ENCODE data around the gene ALX3. TPM values are rescaled to one million over a fixed set of nuclear protein-coding genes. Genes with fewer than 3 reads are reported as not detected.

ALX3 gene
- total and polyA plus RNA-seq, 10 of the 15 experiments (the other 5 are each of a cell fraction or from before 2014, with no cell fraction given): not detected

DNA sequence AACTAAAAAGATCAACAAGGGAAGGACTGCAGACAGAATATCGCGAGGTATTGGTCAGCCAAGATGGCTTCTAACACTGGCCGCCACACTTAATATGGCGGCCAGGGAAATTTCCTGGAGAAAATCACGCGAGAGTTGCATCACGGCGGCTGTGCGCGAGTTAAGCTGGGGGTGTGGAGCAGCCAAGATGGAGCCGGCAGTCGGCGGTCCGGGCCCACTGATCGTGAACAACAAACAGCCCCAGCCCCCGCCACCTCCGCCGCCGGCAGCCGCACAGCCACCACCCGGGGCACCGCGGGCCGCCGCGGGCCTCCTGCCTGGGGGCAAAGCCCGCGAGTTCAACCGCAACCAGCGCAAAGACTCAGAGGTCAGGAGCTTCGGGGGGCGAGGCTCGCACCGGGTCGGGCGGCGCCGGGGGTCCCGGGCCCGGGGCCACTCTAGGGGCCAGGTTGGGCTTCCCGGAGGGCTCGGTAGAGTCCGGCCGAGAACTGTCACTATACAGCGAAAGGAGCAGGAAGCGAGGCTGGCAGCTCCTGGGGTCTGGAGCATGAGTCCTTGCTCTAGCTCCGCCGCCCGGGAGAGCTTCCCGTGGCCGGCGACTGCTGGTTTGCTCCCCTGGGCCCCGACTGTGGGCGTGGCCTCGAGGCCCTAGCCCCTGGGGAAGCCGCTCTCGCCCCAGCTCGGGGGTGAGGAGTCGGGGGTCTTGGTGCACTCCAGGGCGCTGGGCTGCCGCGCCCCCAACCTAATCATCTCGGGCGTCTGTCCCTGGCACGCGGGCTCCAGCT, 35.8 kb downstream of the ALX3 start, which contains the start of gene STRIP1 (continued):
- TF ChIP-seq, protein P1, sequence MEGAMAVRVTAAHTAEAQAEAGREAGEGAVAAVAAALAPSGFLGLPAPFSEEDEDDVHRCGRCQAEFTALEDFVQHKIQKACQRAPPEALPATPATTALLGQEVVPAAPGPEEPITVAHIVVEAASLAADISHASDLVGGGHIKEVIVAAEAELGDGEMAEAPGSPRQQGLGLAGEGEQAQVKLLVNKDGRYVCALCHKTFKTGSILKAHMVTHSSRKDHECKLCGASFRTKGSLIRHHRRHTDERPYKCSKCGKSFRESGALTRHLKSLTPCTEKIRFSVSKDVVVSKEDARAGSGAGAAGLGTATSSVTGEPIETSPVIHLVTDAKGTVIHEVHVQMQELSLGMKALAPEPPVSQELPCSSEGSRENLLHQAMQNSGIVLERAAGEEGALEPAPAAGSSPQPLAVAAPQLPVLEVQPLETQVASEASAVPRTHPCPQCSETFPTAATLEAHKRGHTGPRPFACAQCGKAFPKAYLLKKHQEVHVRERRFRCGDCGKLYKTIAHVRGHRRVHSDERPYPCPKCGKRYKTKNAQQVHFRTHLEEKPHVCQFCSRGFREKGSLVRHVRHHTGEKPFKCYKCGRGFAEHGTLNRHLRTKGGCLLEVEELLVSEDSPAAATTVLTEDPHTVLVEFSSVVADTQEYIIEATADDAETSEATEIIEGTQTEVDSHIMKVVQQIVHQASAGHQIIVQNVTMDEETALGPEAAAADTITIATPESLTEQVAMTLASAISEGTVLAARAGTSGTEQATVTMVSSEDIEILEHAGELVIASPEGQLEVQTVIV (IDR thresholded peaks at IDR 0.05; ENCODE audit: borderline replicate concordance, partially characterized antibody): peak; percentile 12
- TF ChIP-seq EED (IDR thresholded peaks at IDR 0.05; ENCODE audit: low read depth) (no peak), BMI1 (IDR thresholded peaks at IDR 0.05; ENCODE audit: borderline replicate concordance) (no peak), NRF1 (conservative IDR thresholded peaks at IDR 0.05; ENCODE audit: low read depth, low read length) (no peak), JUND (IDR thresholded peaks at IDR 0.05; ENCODE audit: low read depth, low read length) (no peak), PAX8 (IDR thresholded peaks at IDR 0.05) (no peak), RCOR1 (conservative IDR thresholded peaks at IDR 0.05; ENCODE audit: low read depth, low read length) (peak; percentile 100), TCF12 (IDR thresholded peaks at IDR 0.05; ENCODE audit: low read depth, low read length) (peak; percentile 65; the same call in 1 of the 2 replicates), IKZF2 (IDR thresholded peaks at IDR 0.05) (no peak), RBBP5 (conservative IDR thresholded peaks at IDR 0.05) (no peak), FOXM1 (IDR thresholded peaks at IDR 0.05; ENCODE audit: low read depth, low read length) (no peak), WRNIP1 (IDR thresholded peaks at IDR 0.05; ENCODE audit: borderline replicate concordance, low read depth, low read length) (no peak), CREM (IDR thresholded peaks at IDR 0.05; ENCODE audit: low read depth) (peak; percentile 67), CHD4 (IDR thresholded peaks at IDR 0.05) (no peak), SREBF1 (IDR thresholded peaks at IDR 0.05; ENCODE audit: low read length) (no peak), TARDBP (IDR thresholded peaks at IDR 0.05; ENCODE audit: borderline replicate concordance) (peak; percentile 54; the same call in 1 of the 2 replicates), RFX5 (IDR thresholded peaks at IDR 0.05; ENCODE audit: low read depth, low read length) (no peak), ASH2L (IDR thresholded peaks at IDR 0.05; ENCODE audit: borderline replicate concordance, low read depth) (no peak; the same call in 1 of the 2 replicates), MTA2 (IDR thresholded peaks at IDR 0.05; ENCODE audit: low read depth) (no peak), TCF7 (IDR thresholded peaks at IDR 0.05; ENCODE audit: borderline replicate concordance) (no peak), YY1 (IDR thresholded peaks at IDR 0.05; ENCODE audit: low read depth, low read length) (peak; percentile 100), LARP7 (IDR thresholded peaks at IDR 0.05) (peak; percentile 73; the same call in 1 of the 2 replicates), IKZF1 (conservative IDR thresholded peaks at IDR 0.05) (peak; percentile 80), RB1 (IDR thresholded peaks at IDR 0.05; ENCODE audit: borderline replicate concordance) (no peak)
- TF ChIP-seq, protein P2, sequence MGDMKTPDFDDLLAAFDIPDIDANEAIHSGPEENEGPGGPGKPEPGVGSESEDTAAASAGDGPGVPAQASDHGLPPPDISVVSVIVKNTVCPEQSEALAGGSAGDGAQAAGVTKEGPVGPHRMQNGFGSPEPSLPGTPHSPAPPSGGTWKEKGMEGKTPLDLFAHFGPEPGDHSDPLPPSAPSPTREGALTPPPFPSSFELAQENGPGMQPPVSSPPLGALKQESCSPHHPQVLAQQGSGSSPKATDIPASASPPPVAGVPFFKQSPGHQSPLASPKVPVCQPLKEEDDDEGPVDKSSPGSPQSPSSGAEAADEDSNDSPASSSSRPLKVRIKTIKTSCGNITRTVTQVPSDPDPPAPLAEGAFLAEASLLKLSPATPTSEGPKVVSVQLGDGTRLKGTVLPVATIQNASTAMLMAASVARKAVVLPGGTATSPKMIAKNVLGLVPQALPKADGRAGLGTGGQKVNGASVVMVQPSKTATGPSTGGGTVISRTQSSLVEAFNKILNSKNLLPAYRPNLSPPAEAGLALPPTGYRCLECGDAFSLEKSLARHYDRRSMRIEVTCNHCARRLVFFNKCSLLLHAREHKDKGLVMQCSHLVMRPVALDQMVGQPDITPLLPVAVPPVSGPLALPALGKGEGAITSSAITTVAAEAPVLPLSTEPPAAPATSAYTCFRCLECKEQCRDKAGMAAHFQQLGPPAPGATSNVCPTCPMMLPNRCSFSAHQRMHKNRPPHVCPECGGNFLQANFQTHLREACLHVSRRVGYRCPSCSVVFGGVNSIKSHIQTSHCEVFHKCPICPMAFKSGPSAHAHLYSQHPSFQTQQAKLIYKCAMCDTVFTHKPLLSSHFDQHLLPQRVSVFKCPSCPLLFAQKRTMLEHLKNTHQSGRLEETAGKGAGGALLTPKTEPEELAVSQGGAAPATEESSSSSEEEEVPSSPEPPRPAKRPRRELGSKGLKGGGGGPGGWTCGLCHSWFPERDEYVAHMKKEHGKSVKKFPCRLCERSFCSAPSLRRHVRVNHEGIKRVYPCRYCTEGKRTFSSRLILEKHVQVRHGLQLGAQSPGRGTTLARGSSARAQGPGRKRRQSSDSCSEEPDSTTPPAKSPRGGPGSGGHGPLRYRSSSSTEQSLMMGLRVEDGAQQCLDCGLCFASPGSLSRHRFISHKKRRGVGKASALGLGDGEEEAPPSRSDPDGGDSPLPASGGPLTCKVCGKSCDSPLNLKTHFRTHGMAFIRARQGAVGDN (IDR thresholded peaks at IDR 0.05): 0 out of 2 replicates have a peak, but pooled peaks have one; percentile 31
- TF ChIP-seq, protein P3, sequence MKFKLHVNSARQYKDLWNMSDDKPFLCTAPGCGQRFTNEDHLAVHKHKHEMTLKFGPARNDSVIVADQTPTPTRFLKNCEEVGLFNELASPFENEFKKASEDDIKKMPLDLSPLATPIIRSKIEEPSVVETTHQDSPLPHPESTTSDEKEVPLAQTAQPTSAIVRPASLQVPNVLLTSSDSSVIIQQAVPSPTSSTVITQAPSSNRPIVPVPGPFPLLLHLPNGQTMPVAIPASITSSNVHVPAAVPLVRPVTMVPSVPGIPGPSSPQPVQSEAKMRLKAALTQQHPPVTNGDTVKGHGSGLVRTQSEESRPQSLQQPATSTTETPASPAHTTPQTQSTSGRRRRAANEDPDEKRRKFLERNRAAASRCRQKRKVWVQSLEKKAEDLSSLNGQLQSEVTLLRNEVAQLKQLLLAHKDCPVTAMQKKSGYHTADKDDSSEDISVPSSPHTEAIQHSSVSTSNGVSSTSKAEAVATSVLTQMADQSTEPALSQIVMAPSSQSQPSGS (IDR thresholded peaks at IDR 0.05; ENCODE audit: low read length): peak; percentile 89

Data from GM12878 (cell line).